Dermis blood vessel endothelial cell (primary cell): ENCODE results near the gene CALML3. TPM values are rescaled to one million over a fixed set of nuclear protein-coding genes. Genes with fewer than 3 reads are reported as not detected.

Experiments
- DNase-seq: peaks from one replicate; pipeline ENCODE4 v3.0.0; 2010
- total RNA-seq: library from RNA; depleted of rRNA; stranded (reverse); fragments of >200 nt; gene quantifications from 2 replicates; pipeline ENCODE4 v1.2.3, GENCODE V29; 2014

CALML3 gene
- total RNA-seq, 1 donor from 2014 or later = not detected

DNA sequence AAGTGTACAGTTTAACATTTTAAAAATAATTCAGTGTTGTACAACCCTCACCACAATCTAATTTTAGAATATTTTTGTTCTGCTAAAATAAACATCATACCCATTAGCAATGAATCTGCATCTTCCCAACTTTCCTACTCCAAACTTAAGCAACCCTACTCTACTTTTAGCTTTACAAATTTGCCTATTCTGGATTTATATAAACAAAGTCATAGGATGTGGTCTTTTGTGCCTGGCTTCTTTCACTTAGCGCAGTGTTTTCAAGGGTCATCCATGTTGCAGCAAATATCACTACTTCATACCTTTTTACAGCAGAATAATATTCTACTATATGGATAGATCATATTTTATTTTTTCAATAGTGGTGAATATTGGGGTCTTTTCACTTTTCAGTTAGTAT lies 18.9 kb downstream of the CALML3 start:
- DNase-seq = no peak

DNA sequence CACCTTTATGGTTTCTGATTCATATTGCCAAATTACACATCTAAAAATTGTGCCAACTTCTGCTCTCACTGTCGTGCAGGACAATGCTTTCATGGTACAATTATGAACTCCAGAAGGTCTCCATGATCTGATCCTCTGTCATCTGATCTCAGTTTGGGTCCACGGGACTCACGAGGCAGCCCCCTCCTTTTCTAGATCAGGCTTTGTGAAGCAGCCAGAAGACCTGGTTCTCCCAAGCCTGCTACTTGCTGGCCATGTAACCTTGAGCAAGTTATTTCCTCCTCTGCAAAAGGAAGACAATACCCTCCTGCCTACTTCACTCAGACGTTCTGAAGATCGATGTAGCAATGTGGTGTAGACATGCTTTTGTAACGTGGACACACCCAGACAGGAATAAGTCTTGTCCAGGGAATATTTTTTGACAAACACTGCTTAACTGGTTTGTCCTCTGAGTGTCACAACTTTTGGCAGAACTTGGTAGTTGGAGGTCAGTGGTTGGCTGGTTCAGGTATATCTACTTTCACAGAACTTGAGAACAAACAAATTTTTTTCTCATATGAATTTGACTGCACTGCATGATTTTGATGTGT lies 19.6 kb downstream of the CALML3 start:
- no peak for DNase-seq

DNA sequence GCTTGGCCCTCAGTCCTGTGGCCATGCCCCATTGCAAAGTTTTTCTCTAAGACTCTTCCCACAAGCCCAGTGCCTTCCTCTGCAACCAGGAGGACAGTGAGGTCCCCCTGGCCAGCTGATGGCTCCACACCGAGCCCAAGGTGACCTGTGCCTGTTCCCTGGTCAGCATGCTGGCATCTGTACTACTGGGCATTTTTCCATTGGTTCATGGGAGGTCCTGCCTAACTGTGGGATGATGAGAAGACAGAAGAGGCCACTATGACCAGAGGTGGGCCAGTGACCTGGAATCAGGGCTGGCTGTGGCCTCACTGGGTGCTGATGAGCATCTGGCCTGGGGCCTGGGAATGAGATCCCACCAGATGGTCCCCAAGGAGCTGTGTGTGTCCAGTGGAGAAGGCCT lies 20.2 kb downstream of the CALML3 start:
- DNase-seq = no peak

DNA sequence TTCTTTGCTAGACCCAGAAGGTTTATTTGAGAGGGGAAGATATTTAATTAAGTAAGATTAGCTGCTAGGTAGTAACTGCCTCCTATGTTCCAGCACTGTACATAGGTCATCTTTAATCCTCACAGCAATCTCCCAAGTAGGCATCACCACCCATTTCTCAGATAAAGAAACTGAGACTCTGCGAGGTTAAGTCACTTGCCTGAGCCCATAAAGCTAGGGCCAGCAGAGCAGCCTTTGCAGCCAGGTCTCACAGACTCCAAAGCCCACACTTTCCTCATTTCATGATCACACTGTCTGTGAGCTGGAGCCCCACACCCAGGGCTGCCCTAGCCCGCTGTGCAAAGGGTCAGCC lies 20.6 kb downstream of the CALML3 start:
- DNase-seq = no peak

DNA sequence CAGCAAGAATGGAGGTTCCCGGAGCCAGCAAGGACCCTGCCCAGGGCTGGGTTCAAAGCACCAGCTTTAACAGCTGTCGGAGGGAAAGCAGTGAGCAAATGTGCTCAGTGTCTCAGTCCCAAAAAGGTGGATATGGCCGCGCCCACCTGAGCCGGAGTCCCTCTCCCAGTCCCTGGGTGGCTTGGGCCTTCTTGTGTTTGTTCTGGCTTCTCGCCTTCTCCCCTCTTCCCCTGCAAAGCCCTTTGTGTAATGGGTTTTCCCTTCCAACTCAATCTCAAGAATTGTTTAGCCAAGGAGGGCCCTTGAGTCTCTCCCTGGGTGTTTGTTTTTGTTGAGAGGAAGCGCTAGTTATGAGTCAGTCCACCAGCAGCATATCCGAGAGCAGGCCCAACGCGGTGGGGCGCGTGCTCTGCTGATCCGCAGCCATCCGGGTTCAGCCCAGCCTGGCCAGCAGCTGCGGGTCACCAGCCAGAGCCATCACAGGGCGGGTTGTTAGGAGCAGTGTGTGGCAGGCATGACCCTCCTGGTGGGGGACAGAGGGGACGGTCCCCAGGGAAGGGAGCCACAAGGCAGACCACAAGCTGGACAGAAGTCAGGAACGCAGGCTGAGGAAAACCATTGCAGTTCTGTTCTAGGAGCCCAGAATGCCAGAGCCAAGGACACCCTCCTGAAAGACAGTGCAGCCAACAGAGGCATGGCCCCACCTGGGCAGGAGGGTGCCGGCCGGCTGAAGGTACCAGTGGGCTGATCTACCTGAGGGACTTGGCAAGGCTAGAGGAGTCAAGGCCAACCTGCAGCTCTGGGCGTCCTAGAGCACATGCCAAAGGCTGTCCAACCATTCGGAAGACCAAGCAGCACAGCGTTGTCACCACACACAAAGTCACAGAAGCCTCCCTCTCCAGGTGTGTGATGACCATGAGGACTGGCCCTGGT lies 21.3 kb downstream of the CALML3 start:
- peak; percentile 90 for DNase-seq

DNA sequence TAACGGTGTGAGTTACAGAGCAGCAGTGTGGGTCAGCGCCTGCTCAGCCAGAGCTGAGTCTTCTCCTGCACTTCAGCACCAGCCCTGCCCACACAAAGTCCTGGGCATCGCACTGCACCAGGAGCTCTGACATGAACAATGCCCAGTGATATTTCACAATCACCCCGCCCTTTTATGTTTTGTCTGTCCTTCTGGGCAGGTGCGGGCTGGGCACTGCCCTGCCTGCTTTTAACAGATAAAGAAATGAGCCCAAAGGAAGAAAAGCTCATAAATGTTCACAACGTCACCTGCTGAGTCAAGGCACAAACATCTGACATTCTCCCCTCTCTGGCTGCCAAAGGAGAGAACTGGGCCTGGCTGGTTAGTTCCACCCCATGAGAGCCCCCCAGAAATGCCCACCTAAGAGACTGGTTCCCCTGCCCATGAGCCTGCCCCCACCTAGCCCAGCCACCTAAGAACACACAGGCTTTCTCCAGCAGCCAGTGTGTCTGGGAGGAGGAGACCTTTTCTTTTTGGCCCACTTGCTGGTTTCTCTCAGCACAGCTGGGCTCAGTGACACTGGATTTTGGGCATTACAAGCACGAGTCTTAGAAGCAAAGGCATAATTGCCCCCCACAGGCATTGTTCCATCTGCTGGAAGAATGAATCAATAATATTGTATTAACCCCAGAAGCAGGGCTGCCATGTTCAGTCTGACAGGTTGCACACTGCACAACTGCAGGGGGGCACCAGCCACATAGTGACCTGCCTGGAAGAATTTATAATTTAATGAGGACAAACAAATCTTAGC lies 22.3 kb downstream of the CALML3 start:
- peak; percentile 55 for DNase-seq

DNA sequence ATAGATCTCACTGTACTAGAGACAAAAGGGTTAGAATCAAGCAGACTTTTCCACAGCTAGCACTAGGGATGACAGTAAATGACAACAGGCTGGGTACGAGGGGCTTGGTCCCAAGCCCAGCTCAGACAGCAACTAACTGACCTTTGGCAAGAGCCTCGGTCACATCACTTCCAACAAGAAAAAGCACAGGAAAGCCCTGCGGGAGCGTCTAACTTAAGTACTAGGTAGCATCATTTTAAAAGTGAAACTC lies 22.8 kb downstream of the CALML3 start:
- peak; percentile 46 for DNase-seq

DNA sequence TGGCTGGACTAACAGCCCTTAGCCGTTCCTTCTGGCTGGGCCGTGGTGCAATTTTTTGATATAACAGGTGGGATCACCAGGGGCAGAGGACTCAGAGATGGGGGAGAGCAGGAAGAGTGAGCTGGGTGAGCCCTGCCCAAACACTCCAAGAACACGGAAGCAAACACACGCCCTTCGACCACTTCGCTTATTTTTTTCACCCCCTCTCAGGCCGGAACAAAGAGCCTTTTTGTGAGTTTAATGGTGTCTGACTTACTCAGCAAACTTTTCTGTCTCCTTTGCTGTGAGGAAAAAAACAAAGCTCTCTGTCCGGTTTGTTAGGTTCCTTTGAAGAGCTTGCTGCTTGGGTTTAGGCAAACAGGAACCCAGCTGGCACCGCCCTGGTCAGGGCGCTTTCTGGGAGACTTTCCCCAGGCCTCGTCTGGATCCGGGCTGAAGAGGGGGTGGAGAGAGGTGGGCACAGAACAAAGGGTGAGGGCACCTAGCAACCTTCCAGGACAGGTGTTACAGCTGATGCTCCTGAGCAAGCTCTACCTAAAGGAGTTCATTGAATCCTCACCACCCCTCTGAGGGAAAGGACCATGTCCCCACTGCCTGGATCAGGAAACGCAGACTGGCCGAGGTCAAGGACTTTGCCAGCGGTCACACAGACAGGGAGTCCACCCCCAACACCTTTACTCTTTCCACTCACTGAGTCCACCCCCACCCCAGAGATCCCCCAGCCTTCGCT lies 23.3 kb downstream of the CALML3 start:
- DNase-seq = peak; percentile 37

DNA sequence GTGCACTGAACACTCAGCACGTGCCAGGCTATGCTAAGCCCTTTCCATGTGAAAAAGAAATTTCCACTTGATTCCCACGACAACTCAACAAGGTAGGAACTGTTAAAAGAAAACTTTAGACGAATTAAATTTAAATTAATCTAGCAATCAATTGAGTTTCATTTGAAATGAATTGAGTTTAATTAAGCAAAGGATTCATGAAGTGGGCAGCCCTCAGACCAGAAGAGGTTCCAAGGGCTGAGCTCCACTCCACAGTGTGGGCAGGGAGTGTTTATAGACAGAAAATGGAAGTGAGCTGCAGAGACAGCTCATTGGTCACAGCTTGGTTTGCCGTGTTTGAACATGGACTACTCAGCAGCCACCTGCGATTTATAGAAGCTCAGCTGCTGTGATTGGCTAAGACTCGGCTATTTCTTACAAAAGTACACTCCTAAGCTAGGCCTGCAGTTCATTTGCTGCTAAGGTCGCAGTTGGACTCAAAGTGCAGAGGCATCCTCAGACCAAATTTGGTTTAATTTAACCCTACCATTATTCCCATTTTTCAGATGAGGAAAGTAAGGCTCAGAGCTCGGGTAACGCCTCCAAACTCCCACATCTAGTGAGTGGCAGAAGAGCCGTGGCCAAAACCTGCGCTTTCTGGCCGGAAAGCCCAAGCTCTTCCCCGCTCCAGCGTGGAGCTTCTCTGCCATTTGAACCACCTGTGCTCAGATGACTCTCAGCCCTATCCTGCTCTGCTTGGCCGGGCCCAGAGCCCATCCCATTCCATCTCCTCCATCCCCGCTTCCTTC lies 24.9 kb downstream of the CALML3 start:
- no peak for DNase-seq

DNA sequence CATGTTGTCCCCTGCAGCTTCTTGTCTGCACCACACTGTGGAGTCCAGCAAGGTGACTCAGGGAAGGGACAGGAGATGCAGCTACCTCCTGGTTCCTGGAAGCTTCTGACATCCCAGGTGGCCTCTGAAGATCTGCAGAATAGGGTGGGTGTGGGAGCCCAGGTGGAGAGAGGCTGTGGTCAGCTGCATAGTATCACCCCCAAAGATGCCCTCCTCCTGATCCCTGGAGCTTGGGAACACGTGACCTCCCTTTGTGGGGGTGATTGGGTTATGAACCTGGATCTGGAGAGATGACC lies 25.4 kb downstream of the CALML3 start:
- no peak for DNase-seq

DNA sequence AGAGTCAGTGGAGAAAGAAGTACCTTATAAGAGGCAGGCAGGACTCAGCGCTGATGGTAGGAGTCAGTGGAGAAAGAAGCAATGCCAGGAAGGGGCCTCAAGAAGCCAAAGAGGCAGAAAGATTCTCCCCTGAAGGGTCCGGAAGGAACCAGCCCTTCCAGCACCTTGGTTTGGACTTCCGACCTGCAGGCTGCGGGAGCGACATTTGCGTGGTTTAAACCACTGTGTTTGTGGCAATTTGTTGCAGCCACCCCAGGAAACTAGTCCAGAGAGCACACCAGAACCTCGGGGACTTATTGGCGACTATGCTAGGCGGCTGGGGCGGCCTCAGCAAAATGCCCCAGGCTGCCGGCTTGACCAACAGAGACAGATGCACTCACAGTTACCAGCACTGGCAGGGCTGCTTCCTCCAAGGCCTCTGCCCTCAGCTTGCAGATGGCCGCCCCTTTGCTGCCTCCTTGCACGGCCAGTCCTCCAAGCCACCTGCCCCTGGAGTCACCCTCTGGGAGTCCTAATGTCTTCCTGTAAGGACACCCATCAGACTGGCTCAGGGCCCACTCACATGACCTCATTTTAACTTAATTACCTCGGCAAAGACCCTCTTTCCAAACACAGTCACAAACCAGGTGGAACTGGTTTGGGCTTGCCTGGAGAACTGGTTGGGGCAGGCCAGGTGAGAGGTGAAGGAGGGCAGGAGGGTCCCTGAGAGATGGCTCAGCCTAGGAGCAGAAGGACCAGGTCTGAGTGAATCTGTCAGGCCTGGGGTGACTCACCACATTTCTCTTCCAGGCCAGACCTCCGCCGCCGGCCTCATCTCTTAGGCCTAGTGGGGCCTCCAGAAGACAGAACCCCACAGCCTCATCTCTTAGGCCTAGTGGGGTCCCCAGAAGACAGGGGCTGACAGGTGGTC lies 26.1 kb downstream of the CALML3 start:
- no peak for DNase-seq

DNA sequence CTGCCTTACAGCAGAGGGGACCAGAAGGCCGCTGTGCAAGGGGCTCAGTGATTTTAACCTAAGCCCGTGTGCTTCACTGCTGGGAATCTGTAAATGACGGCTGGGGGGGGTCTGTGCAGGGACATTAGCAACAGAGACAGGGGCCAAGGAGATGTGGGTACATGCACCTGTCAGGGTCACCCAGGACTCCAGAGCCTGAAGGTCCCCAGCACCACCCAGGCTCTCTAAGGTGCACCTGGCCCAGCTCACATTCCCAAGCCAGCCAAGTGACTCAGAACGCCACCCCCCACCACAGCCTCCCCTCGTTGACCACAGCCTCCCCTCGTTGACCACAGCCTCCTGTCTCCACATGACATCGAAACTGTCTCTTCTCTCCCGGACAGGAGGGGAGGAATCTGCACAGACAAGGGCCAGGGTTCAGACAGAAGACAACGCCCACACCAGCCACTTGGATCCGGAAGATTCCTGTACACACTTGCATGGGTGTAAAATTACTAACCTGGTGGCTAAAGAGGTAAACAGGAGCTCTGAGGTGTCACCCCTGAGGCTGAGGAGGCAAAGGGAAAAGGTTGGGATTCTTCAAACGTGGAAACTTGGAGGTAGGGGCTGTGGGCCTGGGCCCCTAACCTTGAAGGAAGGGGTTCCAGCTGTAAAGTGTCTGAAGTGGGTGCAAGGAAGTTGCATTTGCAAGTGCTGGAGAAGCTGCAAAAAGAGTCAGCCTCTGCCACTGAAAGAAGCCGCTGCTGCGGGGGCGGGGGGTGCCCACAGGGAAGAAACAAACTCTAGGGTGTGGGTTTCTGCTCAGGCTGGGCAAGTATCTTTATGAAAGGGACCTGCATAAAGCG lies 27.0 kb downstream of the CALML3 start:
- DNase-seq = no peak

DNA sequence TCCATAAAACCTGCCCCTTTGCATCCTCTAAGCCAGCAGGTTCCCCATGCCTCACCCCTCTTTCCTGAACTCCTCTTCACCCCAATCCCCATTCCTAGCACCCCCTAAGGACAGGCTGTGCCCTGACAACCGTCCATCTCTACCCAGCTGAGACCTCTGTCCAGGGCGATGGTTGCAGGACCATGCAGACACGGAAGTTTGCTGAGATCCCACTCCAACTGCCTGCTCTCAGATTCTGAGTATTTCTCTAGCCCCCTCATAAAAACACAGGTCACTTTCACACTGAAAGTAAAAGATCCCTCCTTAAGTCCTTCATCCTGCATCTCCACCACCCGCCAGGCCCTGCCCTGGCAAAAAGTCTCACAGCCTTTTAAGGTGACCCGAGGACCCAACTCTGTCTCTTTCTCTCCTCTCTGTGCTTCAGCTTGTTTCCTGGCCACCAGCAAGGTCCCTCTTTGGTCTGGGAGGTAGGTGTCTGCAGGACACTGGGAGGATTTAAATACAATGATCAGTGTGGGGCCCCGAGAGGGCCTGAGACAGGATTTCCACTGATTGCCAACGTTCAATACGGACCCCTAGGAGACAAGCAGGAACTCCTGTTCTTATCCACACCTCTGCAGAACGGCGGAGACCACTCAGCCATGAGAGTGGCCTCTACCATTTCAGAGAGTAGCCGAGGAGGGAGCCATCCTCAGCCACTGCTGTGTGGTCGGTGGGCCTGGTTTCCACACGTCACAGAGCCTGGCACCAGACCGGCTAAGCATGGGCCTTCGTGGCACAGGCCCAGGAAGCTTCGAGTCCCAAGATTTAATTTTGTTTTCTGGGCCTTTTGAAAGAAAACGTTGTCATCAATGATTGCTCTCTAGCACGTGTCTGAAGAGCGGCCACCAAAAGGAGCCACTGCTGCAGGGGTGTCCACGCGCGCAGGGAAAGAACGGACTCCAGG lies 27.9 kb downstream of the CALML3 start:
- DNase-seq = no peak

DNA sequence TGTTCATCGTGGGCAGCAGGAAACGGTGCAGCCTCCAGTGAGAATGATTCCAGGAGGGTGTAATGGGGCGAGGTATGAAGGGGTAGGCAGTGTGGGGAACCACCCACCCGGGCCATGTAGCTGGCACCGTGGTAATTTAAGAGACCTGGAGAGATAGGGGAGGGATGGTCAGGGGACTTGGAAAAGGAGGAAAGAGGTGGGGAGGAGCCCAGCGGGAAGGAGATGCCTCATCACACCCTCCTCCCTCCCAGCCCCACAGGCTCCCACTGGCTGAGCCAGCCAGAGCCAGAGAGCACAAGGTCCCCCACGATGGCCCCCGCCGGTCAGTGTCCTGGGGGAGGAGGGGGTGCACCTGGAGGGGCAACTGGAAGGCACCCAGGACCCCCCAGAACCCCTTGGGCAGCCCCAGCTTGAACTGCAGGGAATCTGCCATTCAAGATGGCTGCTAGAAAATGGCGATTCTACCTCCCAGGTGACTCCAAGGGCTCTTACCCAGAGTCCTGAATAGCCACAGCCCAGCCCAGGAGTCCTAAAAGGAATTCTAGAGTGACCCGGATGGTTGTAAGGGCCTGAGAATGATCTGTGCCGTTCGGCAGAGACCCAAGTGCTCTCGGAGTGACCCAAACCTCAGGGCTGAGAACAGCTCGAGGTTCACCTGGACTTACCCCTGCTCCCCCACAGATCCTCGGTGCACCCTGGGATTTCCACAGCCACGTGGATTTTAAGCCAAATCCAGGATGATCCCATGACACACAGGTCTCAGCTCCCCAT lies 28.8 kb downstream of the CALML3 start:
- DNase-seq = peak; percentile 16

DNA sequence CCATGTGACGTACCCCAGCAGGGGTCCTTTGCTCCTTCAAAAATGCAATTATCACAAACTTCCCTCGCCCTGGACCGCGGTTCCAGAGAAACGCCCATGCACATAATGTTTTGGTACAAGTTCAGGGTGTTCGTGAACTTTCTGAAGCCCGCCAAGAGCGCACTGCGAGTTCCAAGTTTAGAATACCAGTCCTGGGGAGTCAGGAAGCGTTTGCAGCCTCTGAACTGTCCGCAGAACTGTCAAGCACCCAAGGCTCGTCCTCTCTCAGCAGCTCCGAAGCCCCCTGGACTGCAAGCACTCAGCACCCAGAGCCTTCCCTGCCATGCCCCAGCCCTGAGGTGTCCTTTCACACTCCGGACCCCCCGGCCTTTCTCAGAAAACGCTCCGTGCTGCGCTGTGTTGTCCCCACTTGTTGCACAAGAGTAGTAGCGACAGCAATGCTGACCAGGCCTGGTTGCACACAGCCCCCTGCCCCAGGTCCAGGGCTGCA lies 30.3 kb downstream of the CALML3 start:
- DNase-seq = no peak

DNA sequence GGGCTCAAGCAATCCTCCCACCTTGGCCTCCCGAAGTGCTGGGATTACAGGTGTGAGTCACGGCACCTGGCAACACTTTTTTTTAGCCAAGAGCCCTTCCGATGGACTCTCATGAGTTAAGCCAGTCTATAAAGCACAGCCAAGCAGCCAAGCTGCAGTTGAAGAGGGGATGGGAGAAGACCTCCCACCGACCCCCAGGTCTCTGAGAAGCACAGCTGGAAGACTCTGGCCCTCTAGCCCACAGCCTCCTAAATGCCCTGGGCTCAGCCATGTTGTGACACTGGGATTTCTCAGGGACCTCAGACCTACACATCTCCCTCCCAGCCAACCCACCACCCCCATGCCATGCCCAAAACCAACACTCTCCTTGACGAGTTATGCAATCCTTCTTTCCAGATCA lies 31.1 kb downstream of the CALML3 start:
- DNase-seq = no peak

DNA sequence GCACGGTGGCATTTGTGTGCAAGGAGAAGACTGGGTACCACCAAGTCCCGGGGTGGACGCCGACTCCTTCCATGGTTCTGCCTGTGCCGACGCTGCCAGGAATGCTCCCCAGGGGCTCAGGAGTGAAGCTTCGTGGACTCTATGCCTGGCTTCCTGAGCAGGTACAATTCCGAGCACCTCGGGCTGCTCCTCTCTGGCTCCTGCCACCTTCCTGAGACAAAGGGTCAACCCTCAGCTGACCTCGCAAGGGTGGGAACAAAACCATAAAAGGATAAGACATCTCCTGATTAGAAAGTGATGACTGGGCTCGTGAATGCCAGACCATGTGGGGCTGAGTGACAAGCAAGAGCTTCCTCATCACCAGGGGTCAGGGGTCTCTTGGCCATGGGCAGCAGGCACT lies 31.8 kb downstream of the CALML3 start:
- no peak for DNase-seq

DNA sequence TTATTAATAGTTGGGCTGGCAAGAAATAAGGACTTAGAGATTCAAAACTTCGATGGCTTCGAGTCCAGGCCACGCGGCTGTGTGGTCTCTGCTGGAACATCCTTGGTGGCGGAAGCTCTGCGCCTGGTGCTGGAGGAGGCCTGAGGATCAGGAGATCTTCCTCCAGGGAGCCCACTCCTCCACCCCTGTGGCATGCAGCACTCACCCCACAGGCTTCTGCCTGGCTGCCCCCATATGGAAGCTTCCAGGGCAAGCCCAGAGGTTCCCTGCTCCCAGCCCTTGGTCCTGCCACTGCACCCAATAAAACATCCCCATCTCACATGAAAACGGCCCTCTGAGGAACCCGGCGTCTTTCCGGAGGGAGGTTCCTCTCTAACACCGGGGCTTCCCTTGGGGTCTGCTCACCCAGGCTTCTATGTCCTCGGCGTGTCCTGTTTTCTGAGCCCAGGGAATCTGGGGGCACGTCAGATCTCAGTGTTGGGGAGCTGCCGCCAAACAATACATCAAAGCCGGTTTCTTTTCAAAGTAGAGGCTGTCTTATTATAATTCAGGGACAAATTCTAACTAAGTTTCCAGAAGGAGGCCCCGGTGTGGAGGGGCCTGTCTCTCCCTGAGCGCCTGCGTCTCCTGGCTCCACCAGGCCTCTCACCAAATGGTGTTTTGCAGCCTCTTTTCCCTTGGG lies 32.4 kb downstream of the CALML3 start:
- no peak for DNase-seq
